GM21529 (cell line): ENCODE measurements around the gene HMX1.

Experiments
- ATAC-seq: cut with Tn5 transposase; IDR thresholded peaks from one replicate; pipeline ENCODE4 v1.9.1; 2021; ENCODE audit not compliant: unreplicated experiment

HMX1 gene

GRCh38 chr4:8871417-8872401, at the start of gene HMX1:
HMX1 (minus strand) TSS chr4:8871839; CDS start chr4:8871614, 225 bp downstream.
- ATAC-seq: no peak

- no peak for ATAC-seq
These were observed 49.3 kb upstream of the HMX1 start for GRCh38 chr4:8920969-8921368.

GRCh38 chr4:8920289-8920965, 48.8 kb upstream of the HMX1 start:
- no peak for ATAC-seq

GRCh38 chr4:8919651-8920288, 48.1 kb upstream of the HMX1 start:
- ATAC-seq: no peak

- ATAC-seq: peak; percentile 87
These were observed 46.5 kb upstream of the HMX1 start for GRCh38 chr4:8917868-8918783.

- no peak for ATAC-seq
These were observed 45.7 kb upstream of the HMX1 start for GRCh38 chr4:8917321-8917811.

GRCh38 chr4:8916906-8917305, 45.3 kb upstream of the HMX1 start:
- no peak for ATAC-seq

- ATAC-seq: no peak
These were observed 44.8 kb upstream of the HMX1 start for GRCh38 chr4:8916351-8916885.

GRCh38 chr4:8915201-8916200, 43.9 kb upstream of the HMX1 start:
- no peak for ATAC-seq

GRCh38 chr4:8914461-8915171, 43.0 kb upstream of the HMX1 start:
- no peak for ATAC-seq

- no peak for ATAC-seq
These were observed 42.3 kb upstream of the HMX1 start for GRCh38 chr4:8913858-8914460.

- ATAC-seq: no peak
These were observed 41.6 kb upstream of the HMX1 start for GRCh38 chr4:8913121-8913857.

GRCh38 chr4:8912506-8912905, 40.9 kb upstream of the HMX1 start:
- ATAC-seq: no peak

GRCh38 chr4:8912089-8912455, 40.4 kb upstream of the HMX1 start:
- no peak for ATAC-seq

GRCh38 chr4:8911316-8912088, 39.9 kb upstream of the HMX1 start:
- ATAC-seq: no peak

- ATAC-seq: no peak
These were observed 39.2 kb upstream of the HMX1 start for GRCh38 chr4:8910822-8911315.
